ENCODE results near the gene APPL2. TPM values are rescaled to one million over a fixed set of nuclear protein-coding genes. Genes with fewer than 3 reads are reported as not detected.

The APPL2 gene
- total RNA-seq, 4 donors from 2014 or later = 39.9 to 67.5 (median 59.1) TPM

- TF ChIP-seq, protein P1, sequence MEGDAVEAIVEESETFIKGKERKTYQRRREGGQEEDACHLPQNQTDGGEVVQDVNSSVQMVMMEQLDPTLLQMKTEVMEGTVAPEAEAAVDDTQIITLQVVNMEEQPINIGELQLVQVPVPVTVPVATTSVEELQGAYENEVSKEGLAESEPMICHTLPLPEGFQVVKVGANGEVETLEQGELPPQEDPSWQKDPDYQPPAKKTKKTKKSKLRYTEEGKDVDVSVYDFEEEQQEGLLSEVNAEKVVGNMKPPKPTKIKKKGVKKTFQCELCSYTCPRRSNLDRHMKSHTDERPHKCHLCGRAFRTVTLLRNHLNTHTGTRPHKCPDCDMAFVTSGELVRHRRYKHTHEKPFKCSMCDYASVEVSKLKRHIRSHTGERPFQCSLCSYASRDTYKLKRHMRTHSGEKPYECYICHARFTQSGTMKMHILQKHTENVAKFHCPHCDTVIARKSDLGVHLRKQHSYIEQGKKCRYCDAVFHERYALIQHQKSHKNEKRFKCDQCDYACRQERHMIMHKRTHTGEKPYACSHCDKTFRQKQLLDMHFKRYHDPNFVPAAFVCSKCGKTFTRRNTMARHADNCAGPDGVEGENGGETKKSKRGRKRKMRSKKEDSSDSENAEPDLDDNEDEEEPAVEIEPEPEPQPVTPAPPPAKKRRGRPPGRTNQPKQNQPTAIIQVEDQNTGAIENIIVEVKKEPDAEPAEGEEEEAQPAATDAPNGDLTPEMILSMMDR (IDR thresholded peaks at IDR 0.05) = no peak
- no peak for DNase-seq (ENCODE audit: low spot score)
- no peak for ATAC-seq (ENCODE audit: low FRiP score)
Observed at GRCh38 chr12:105175397-105175990, 60.5 kb downstream of the APPL2 start.

DNA sequence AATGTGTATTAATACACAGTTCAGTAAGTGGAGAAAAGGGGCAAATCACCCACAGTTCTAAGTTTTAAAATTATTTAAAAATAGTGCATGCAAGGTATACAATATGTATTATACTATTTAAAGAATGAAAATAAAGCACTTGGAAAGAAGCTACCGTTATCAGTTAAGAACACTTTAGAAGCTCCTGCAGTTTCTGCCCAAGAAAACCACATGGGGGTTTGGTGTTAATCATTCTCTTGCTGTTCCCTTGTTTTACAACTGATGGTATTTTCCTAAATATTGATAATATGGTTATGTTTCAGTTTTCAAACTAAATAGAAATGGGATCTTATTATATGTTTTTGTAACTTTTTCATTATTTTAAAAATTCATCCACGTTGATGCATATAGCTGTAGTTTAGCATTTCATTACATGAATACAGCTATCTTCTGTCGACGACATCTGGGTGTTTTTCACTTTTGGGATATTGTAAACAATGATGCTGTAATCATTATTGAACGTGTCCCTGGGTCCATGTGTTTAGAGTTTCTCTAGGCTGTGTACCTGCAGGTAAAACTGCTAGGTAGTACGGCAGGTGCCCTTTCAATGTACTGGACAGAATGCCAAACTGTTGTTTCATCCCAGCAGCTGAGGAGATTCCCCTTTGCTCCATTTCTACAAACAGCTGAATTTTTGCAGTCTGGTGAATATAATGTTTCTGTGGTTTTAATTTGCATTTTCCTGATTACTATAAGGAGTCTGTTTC, 64.1 kb downstream of the APPL2 start:
- ATAC-seq (ENCODE audit: low FRiP score) (no peak), DNase-seq (ENCODE audit: low spot score) (no peak)
- TF ChIP-seq, protein P1 (IDR thresholded peaks at IDR 0.05) = no peak

- TF ChIP-seq, protein P1 (IDR thresholded peaks at IDR 0.05) = no peak
- ATAC-seq (ENCODE audit: low FRiP score) (no peak), DNase-seq (ENCODE audit: low spot score) (no peak)
Observed at GRCh38 chr12:105170139-105170538, 65.8 kb downstream of the APPL2 start.

GRCh38 chr12:105168006-105168405, 68.0 kb downstream of the APPL2 start:
- no peak for ATAC-seq (ENCODE audit: low FRiP score)

DNA sequence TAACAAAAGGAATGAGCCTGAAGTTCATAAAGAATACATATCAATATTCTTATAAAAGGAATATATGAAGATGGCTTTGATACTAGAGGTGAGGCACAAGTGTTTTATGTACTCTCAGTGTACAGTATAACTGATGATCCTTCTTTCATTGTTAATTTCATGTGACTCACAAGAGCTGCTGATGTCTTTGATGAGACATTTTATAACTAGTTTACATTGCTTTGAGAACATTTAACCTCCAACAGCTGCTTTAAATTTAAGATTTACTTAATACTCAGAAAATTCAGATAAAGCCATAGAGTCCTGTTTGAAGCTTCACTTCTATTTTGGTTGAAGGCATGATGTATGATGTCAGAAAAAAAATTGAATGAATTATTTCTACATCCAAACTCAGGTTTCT, 68.6 kb downstream of the APPL2 start:
- ATAC-seq (ENCODE audit: low FRiP score) = no peak
- DNase-seq (ENCODE audit: low spot score) = no peak
- TF ChIP-seq, protein P1 (IDR thresholded peaks at IDR 0.05) = no peak

More at GRCh38 chr12:105168006-105168405, 68.0 kb downstream of the APPL2 start:
- DNase-seq (ENCODE audit: low spot score) = no peak
- TF ChIP-seq, protein P1 (IDR thresholded peaks at IDR 0.05) = no peak

GRCh38 chr12:105166736-105167135, 69.2 kb downstream of the APPL2 start:
- ATAC-seq (ENCODE audit: low FRiP score) = no peak
- no peak for DNase-seq (ENCODE audit: low spot score)
- TF ChIP-seq, protein P1 (IDR thresholded peaks at IDR 0.05) = no peak

- TF ChIP-seq, protein P1 (IDR thresholded peaks at IDR 0.05) = no peak
- ATAC-seq (ENCODE audit: low FRiP score) (no peak), DNase-seq (ENCODE audit: low spot score) (no peak)
Observed at GRCh38 chr12:105164068-105164467, 71.9 kb downstream of the APPL2 start.
